GM21717 (cell line): ENCODE data around the gene GPAM.
"Not testable (repeated sequence)": the region's sequence is repeated elsewhere in the genome, so short reads cannot be mapped to it uniquely, and the experiment has no call there.

Experiments used
- ATAC-seq: cut with Tn5 transposase; IDR thresholded peaks from one replicate; pipeline ENCODE4 v1.9.1; 2021; ENCODE audit warnings: mild to moderate bottlenecking, moderate library complexity; ENCODE audit not compliant: unreplicated experiment

GPAM gene, protein sequence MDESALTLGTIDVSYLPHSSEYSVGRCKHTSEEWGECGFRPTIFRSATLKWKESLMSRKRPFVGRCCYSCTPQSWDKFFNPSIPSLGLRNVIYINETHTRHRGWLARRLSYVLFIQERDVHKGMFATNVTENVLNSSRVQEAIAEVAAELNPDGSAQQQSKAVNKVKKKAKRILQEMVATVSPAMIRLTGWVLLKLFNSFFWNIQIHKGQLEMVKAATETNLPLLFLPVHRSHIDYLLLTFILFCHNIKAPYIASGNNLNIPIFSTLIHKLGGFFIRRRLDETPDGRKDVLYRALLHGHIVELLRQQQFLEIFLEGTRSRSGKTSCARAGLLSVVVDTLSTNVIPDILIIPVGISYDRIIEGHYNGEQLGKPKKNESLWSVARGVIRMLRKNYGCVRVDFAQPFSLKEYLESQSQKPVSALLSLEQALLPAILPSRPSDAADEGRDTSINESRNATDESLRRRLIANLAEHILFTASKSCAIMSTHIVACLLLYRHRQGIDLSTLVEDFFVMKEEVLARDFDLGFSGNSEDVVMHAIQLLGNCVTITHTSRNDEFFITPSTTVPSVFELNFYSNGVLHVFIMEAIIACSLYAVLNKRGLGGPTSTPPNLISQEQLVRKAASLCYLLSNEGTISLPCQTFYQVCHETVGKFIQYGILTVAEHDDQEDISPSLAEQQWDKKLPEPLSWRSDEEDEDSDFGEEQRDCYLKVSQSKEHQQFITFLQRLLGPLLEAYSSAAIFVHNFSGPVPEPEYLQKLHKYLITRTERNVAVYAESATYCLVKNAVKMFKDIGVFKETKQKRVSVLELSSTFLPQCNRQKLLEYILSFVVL

DNA sequence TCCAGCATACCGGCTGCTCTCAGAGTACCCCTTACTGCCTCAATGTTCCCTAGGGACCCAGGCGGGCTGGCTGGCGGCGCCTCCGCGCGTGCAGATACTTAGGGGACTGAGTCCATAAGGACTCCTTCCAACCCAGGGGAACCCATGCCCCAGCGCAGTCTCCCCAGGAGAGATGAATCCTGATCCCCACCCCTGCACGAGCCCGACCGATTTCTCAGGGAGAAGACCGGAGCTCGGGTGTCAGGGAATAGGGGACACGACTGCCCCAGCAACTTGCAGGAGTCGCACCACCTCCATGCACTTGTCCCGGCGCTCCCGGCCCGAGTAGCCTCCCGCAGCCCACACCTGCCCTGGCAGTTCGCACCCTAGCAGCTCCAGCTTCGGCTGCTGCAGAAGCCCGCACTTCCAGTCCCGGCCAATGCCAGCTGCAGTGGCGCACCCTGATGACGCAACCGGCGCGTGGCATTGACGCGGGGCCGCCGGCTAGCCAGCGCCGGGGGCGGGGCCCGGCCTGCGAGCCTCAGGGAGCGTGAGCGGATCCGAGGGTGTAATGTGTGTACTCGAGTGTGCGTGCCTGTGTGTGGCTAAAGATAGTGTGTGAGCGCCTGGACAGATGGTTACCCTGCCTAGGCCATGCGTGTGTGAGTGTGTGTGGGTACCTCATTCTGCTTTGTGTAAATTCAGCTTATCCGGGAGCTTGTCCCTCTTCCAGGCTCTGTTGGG lies at the start of gene GPAM:
GPAM (minus strand) TSS at position 437 of the 723 bp plus-strand sequence. CDS start 1,981 bp downstream, outside the sequence.
- peak; percentile 94 for ATAC-seq

DNA sequence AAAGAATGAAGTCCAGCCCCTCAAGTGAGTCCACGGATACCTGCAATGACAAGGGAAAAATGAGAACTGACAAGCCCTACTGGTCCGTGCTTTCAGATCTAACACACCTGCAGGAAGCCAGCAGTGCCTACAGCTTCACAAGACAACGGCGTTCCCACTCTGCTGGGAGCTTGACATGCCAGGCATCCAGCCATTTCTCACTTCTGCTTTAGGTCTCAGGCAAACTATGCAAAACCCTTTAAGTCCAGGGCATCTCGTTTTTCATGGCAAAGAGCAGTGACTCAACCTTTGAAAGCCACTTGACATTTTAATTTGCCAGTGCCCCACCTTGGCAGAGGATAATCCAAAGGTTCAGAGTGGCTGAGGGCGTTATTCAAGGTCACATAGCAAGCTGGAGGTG lies 49.1 kb upstream of the GPAM start:
- ATAC-seq = peak; percentile 74

DNA sequence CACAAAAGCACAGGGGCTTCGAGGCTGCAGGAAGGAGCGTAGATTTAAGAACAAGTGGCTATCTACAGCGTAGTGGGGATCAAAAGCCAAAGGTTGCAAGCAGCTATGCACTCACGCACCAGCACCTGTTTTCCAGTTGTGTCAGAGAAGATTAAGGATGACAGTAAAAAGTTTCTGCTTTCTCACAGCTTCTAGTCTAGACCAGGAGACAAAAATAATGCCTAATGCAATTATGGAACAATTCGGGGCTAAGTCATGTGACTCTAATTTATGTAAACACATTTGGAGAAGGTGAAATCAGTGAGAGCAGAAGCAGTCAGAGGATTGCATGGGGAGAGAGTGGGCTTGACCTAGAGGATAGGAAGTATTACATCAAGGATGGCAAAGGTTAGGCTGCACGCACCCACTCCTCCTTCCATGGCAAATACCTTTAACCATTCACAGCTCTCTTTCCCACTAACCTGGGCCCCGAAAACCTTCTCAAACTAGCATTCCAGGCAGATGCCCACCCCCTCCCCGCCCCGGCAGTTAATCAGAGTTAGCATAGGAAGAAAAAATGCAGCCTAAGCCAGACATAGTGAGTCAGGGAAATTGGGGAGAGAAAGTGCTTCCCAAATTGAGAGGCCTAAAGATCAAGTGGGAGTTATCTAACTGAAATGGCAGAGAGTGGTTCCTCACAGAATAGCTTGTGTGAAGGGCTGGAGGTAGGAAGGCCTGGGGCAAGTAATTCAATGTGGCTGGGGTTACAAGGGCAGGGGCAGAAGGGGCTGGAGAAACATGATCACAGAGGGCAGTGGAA lies 48.2 kb upstream of the GPAM start:
- ATAC-seq = no peak

DNA sequence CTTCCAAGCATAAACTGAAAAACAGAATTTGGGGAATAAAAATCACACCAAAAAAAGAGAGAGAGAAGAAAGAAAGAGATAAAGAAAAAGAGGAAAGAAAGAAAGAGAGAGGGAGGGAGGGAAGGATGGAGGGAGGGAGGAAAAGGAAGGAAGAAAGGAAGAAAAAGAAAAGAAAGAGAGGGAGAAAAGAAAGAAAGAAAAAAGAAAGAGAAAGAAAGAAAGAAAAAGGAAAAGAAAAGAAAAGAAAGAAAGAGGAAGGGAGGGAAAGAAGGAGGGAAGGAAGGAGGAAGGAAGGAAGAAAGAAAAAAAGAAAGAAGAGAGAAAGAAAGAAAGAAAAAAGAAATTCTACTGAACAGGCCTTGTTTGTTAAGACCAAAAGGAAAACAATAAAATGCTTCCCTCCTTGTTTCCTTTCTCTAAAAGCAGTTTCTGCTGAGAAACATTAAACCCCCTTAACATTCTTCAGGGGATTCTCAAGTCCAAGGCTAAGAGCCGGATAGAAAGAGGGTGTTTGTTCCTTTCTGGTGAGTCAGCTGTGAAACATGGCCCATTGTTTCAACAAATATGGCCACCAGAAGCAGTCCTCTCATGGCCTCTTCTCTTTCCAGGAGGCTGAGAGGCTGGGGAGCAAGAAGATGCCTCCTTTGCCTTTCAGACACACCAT lies 46.9 kb upstream of the GPAM start:
- ATAC-seq = no peak

DNA sequence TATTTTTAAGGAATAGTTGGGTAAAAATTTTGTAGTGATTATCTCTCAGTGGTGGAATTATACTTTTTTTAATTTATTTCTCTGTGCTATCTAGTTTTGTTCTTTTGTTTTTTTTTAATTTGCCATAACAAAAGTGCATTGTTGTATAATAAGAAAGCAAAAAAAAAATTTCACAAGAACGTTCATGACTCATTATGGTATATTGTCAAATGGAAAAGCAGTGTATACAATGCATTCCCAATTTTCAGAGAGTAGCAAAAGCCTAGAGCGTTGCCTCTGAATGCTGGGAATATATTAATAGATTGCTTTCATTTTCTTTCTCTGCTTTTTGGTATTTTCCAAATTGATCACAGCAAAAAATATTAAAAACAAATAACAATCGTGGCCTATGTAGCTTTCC lies 46.3 kb upstream of the GPAM start:
- no peak for ATAC-seq

DNA sequence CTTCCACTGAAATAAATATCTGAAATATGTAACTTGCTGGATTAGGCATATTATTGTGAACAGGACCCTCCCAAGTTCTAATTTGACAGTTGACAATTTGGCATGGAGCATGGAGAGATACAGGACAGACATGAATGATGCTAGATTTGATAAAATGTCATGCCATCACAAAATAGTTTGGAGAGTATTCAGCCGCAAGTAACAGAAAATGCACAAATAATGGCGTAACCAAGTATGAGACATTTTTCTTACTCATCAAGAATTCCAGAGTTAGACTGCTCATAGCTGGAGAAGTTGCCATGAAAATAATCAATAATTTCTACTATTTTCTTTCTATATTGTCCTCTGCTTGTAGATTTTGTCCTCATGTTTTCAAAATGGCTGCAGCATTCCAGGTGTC lies 45.5 kb upstream of the GPAM start:
- no peak for ATAC-seq

DNA sequence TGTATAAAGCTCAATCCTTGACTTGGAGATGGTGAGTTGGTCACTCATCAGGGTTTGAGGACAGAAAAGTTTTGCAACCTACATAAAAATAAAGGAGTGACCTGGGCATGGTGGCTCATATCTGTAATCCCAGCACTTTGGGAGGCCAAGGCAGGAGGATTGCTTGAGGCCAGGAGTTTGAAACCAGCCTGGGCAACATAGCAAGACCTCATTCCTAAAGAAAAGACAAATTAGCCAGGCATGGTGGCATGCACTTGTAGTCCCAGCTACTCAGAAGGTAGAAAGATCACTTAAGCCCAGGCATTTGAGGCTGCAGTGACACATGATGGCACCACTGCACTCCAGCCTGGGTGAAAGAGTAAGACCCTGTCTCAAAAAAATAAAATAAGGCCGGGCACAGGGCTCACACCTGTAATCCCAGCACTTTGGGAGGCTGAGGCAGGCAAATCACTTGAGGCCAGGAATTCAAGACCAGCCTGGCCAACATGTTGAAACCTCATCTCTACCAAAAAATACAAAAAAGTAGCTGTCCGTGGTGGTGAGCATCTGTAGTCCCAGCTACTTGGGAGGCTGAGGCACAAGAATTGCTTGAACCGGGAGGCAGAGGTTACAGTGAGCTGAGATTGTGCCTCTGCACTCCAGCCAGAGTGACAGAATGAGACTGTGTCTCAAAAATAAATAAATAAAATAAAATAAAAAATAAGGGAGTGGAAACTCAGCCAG lies 45.0 kb upstream of the GPAM start:
- not testable (repeated sequence) for ATAC-seq

DNA sequence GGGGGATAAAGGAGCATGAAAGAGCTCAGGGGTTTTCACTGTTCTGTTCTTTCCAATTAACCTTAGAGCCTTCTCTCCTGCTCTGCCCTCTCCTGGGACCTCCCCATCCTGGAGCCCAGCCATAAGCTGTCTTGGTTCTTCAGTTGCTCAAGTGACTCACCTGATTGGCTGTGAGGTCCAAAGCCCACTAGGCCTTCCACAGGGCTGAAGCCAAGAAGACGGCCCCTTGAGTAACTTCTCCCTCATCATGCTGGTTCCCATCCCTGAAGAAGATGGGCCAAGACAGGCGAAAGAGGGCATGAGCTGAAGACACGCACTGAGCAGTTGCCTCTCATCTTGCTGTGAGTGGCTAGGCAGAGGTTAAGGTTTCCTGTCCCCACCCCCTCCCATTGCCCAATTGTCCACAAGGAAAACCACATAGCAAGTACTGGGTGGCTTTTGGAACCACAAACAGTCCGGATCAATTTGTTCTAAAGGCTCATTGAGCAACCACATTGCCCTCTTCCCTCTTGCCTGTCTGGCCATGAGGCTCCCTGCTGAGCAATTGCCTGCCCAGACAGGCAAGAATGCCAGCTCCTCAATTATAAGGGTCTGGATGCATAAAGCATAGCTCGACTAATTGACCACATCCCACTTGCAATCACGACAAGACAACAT lies 43.9 kb upstream of the GPAM start:
- no peak for ATAC-seq

DNA sequence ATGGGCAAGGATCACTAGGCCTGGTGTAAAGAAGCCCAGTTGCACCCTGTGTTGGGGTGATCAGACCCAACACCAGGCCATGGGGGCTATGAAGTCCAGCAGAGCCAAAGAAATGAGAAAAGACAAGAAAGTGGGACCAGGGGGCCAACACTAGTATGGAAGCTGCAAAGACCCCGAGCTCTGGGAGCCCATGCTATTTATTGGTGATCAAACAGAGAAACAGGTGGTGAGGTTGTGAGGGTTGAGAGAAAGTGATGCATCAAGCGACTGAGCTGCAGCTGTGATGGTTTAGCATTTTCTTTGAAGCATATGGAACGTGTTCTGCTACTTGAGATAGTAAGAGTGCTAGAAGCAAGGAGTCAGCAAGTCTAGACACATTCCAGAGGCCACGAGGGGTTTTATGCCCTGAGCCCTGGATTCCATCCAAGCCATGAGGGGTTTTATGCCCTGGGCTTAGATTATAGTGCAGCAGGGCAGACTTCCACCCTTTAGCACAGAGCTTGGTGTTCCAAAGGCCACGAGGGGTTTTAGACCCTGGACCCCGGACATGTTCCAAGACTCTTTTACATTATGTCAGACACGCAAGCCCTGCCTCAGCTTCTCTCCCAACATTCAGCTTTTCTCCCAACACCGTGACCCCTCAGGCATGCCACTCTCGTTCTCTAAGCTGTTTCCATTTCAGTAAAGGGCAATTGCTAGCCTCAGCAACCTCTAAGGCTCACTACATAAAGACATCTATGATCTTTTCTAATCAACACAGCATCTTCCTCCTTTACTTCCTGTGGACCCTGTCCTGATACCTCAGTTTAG lies 43.1 kb upstream of the GPAM start:
- ATAC-seq = no peak

DNA sequence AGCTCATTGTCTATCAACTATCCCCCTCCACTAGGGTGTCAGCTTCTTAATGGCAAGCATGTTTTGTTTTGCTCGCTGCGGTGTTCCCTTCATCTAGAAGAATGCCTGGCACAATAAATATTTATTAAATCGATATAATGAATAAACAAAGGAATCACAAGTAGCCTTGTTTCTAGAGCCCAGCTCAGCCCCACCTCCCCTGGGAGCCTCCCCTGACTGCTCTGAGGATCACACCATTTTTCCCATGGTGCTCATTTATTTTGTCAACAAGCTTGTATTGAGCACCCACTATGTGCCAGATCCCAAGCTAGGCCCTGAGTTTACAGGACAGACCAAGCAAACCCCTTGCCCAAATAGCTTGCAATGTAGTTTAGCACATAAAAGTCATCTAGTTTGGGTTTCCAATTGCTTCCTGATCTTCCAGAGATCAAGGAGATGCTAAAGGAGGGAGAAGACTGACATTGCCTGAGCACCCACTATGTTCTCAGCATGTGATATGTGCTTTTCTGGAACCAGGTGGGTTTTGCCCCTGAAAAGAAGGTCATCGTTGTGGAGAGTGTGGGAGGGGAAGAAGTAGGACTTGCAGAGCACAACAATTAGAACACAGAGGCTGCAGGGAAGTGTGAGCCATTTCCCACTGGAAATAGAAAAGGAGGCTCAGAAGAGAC lies 42.3 kb upstream of the GPAM start:
- ATAC-seq = no peak

DNA sequence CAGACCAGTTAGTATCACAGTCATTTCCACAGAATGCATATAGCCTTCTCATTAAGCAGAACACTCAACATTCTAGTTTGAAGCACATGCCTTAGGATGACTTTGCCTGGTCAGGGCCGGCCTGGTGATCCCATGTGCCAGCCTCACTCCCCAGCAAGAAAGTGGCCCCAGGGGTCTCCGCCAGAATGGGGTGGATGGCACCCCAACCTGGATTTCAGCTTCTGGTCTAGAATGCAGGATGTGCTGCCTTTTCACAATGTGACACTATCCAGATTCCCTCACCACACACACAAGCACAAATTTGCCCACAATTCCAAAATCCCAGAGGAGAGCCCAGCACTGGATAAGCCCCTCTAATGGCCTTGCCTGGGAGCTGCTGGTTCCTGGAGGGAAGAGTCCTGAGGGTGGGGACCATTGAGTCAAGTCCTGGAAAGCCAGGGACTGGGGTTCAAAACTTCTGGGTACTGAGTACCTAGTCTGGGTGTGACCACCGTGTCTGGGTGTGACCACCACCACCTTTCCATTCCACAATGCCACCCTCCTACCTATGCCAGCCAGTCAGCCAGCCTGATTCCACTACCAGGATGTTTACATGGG lies 41.5 kb upstream of the GPAM start:
- no peak for ATAC-seq

DNA sequence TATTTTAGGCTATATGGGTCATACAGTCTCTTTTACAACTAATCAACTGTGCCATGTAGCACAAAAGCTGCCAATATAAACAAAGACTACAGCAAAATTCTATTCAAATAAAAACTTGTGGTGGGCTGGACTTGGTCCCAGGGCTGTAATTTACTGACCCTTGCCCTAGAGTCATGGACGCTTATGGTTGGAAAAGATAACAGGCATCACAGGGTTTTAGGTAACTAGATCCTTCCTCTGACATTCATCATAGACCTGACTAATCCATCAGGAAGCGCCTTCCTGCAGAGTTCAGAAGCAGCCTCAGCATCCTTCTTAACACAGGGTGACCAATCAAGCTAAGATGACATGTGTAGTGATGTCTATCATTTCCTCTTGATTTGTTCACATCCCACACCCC lies 40.2 kb upstream of the GPAM start:
- ATAC-seq = no peak

DNA sequence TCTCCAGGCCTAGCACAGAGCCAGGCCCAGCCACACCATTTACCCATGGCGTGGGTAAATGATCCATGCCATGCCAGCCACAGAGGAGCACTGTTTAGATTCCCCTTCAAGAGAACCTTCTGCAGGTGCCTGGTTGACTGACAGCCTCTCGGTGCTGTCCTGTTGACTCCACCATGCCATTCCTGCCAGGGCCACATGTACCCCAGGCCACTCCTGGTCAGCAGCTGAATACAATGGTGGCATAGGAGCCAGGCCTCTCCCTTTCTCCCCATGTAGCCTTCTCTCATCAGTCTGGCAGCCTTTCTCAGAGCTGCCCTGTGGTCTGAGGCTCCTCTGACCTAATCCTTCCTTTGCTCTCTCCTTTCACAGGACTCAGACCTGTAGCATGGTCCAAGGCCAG lies 39.2 kb upstream of the GPAM start:
- ATAC-seq = no peak

DNA sequence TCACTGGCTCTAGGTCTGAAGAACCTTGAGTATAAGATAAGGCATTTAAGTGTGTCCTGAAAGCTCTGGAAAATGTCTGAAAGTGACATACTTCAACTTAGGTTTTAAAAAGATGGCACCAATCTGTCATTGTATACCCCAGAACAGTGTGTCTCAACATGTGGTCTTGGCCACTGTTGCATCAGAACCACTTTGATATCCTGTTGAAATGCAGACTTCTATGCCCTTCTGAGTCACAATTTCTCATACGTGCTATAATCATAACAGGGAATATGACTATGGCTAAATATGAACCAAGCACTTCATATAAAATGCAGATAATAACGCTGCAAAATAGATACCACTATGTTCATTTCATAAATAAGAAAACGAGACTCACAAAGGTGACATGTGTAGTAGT lies 38.0 kb upstream of the GPAM start:
- no peak for ATAC-seq

DNA sequence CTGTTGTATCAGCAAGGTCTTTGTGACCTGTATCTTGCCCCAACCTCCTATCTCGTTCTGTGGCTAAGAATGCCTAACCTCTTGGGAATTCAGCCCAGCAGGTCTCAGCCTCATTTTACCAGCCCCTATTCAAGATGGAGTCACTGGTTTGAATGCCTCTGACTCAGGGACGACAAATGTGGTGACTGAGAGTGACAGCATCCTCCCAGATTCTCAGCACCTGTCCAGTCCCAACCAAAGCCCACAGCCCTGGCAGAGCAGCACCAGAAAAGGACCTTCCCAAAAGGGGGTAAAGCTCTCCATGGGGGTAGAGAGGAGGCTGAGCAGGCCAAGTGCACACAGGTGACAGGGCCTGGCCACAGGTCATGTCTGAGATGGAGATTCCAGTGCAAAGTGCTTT lies 35.4 kb upstream of the GPAM start:
- ATAC-seq = no peak

DNA sequence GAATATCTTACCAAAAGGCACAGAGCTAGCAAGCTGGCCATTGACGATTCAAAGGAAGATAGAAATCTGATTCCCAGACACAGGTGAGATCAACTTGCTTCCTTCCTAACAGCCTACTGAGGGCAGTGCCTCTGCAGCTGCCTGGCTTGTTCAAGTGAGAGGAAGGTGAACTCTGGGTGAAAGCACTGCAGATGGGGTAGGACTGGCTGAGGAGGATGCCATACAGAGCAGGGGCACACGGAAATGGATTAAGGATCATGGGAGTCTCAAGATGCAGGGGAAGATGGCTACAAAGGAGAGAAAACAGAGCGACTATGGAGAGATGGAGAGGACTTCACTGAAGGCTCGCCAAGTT lies 34.4 kb upstream of the GPAM start:
- no peak for ATAC-seq

DNA sequence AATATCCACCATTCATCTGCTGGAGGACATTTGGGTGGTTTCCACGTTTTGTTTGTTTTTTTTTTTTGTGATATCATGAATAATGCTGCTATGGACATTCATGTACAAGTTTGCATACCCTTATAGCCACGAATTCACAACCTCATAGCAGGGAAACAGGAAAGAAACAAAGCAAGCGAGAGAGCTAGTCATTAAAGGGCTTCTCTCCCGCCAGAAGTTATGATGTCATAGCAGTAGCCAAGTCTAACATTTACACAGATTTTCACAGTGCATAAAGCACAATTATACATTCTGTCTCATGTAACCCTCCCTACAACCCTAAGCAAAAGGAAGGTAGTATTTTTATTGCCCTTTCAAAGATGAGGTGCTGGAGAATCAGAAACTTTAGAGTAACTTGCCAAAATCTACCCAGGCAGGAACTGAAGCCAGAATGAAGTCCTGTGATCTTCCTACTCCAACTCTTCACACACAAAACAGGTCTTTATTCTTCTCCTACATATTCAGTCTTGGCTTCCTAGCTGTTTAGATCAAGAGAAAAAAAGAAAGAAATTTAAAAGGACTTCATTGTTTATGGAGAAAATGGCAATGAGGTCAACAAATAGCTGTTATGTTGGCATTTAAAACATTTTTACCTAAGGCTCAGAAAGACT lies 33.9 kb upstream of the GPAM start:
- no peak for ATAC-seq
